Testis (tissue), 2 donors: ENCODE results near the gene CLCF1.

Experiments
- POLR2A ChIP-seq: fragments of 450-650 bp; IDR thresholded peaks from one replicate; pipeline ENCODE4 v1.6.1; 2017; ENCODE audit warnings: antibody characterized with exemption, mild to moderate bottlenecking, moderate library complexity
- TF ChIP-seq, protein P1 (sequence below), 3 experiments: fragments of 450-650 bp in 2 of 3; fragments of 200-600 bp in 1 of 3; sonication (generic) in 1 of 3; IDR thresholded peaks; one replicate each; pipeline ENCODE4 v1.5.1; 2016 to 2019; ENCODE audit warnings: antibody characterized with exemption in 3 of 3, mild to moderate bottlenecking in 2 of 3, moderate library complexity in 1 of 3

DNA sequence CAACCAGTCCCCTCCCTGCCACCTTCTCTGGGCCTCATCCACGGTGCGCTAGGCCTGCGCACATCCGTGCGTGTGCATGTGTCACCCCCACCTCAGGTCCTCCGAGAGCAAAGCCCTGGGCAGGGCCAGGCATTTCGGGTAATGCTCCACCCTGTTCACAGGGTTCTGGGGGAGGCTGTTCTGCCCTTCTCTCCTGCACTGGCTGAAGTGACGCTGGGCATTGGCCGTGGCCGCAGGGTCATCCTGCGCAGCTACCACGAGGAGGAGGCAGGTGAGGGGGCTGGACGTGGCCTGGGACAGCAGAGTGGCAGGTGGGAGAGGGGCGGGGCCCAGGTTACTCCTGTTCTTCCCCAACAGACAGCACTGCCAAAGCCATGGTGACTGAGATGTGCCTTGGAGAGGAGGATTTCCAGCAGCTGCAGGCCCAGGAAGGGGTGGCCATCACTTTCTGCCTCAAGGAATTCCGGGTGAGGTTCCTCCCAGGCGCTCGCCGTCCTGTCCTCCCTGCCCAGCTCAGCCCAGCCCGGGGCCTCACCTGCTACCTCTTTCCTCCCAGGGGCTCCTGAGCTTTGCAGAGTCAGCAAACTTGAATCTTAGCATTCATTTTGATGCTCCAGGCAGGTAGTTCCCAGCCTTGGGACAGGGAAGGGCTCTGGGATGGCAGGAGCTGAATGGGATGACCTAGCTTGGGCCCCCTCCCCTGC is 22.3 kb upstream of the CLCF1 start:
- TF ChIP-seq POLR2A: no peak
- TF ChIP-seq, protein P1, sequence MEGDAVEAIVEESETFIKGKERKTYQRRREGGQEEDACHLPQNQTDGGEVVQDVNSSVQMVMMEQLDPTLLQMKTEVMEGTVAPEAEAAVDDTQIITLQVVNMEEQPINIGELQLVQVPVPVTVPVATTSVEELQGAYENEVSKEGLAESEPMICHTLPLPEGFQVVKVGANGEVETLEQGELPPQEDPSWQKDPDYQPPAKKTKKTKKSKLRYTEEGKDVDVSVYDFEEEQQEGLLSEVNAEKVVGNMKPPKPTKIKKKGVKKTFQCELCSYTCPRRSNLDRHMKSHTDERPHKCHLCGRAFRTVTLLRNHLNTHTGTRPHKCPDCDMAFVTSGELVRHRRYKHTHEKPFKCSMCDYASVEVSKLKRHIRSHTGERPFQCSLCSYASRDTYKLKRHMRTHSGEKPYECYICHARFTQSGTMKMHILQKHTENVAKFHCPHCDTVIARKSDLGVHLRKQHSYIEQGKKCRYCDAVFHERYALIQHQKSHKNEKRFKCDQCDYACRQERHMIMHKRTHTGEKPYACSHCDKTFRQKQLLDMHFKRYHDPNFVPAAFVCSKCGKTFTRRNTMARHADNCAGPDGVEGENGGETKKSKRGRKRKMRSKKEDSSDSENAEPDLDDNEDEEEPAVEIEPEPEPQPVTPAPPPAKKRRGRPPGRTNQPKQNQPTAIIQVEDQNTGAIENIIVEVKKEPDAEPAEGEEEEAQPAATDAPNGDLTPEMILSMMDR (IDR thresholded peaks at IDR 0.05): no peak
